NCI-H526 (cell line): Measurements from ENCODE around the gene RGS17.
"Not testable (repeated sequence)": the region's sequence is repeated elsewhere in the genome, so short reads cannot be mapped to it uniquely, and the experiment has no call there.

Experiments used
- DNase-seq, 2 experiments: peaks; one replicate each; lab custom pipeline; 2025; lab: John Stamatoyannopoulos, UW

Gene RGS17

GRCh38 chr6:153125032-153125431, 6.0 kb downstream of the RGS17 start:
- no peak for DNase-seq

- no peak for DNase-seq
Observed at GRCh38 chr6:153123801-153124200, 7.3 kb downstream of the RGS17 start.

- DNase-seq = no peak
Observed at GRCh38 chr6:153121311-153121710, 9.8 kb downstream of the RGS17 start.

- no peak for DNase-seq
Observed at GRCh38 chr6:153117986-153118879, 12.8 kb downstream of the RGS17 start.

GRCh38 chr6:153111082-153111481, 20.0 kb downstream of the RGS17 start:
- not testable (repeated sequence) for DNase-seq

GRCh38 chr6:153110612-153111011, 20.5 kb downstream of the RGS17 start:
- not testable (repeated sequence) for DNase-seq

GRCh38 chr6:153108315-153108714, 22.8 kb downstream of the RGS17 start:
- DNase-seq = no peak

GRCh38 chr6:153106021-153106420, 25.1 kb downstream of the RGS17 start:
- no peak for DNase-seq

- DNase-seq = no peak
Observed at GRCh38 chr6:153104220-153104619, 26.9 kb downstream of the RGS17 start.

- no peak for DNase-seq
Observed at GRCh38 chr6:153103319-153103655, 27.8 kb downstream of the RGS17 start.

GRCh38 chr6:153102605-153103318, 28.3 kb downstream of the RGS17 start:
- no peak for DNase-seq

- DNase-seq = no peak
Observed at GRCh38 chr6:153101461-153101860, 29.6 kb downstream of the RGS17 start.

GRCh38 chr6:153099636-153100035, 31.4 kb downstream of the RGS17 start:
- DNase-seq = no peak

GRCh38 chr6:153096792-153097191, 34.3 kb downstream of the RGS17 start:
- no peak for DNase-seq

GRCh38 chr6:153096031-153096430, 35.1 kb downstream of the RGS17 start:
- no peak for DNase-seq

GRCh38 chr6:153092082-153093013, 38.7 kb downstream of the RGS17 start:
- no peak for DNase-seq

GRCh38 chr6:153090241-153090930, 40.7 kb downstream of the RGS17 start:
- no peak for DNase-seq

GRCh38 chr6:153088796-153089195, 42.3 kb downstream of the RGS17 start:
- no peak for DNase-seq

GRCh38 chr6:153087436-153087835, 43.6 kb downstream of the RGS17 start:
- DNase-seq = no peak

GRCh38 chr6:153086225-153086990, 44.7 kb downstream of the RGS17 start:
- no peak for DNase-seq

- DNase-seq = no peak
Observed at GRCh38 chr6:153085239-153085638, 45.8 kb downstream of the RGS17 start.
